ENCODE measurements around the gene UTP20.

Gene UTP20

GRCh38 chr12:101338087-101338486, 58.2 kb downstream of the UTP20 start:
- H3K9me3 ChIP-seq (ENCODE audit: control insufficient read depth, insufficient read depth, low read depth, low read length), result no peaks in the 10 kb centered on the region
- POLR2A ChIA-PET, result no interaction called here
- no peak overlapping the region for H3K4me3 ChIP-seq (ENCODE audit: low read depth, low read length)
- CTCF ChIA-PET, result interaction anchor here (1.0 kb wide), 1 partner anchor 15 kb away, joined by 3 read pairs; no protein-coding TSS in a partner anchor
- H3K36me3 ChIP-seq (ENCODE audit: control insufficient read depth in 2 of 2, insufficient read depth in 1 of 2, low read length in 2 of 2), result peaks cover 18 to 44% of the 10 kb centered on the region in 2 experiments
- no peaks in the 10 kb centered on the region for H3K4me1 ChIP-seq (ENCODE audit: control insufficient read depth, insufficient read depth, low read length)
- no peak overlapping the region for H3K27ac ChIP-seq (ENCODE audit: extremely low read depth, low read depth, low read length)
- TF ChIP-seq ZNF521 (tag by site-specific recombination; IDR thresholded peaks at IDR 0.05) (no peak), ZNF626 (tag by site-specific recombination; IDR thresholded peaks at IDR 0.05) (no peak), ZNF654 (tag by site-specific recombination; IDR thresholded peaks at IDR 0.05; ENCODE audit: low read depth) (no peak), ZNF138 (tag by site-specific recombination; IDR thresholded peaks at IDR 0.05; ENCODE audit: borderline replicate concordance) (no peak), ZNF449 (tag by site-specific recombination; IDR thresholded peaks at IDR 0.05) (no peak), ZNF610 (tag by site-specific recombination; IDR thresholded peaks at IDR 0.05; ENCODE audit: borderline replicate concordance) (no peak), SALL2 (tag by site-specific recombination; IDR thresholded peaks at IDR 0.05; ENCODE audit: borderline replicate concordance) (no peak), ZNF335 (tag by site-specific recombination; conservative IDR thresholded peaks at IDR 0.05) (no peak), ZNF623 (tag by site-specific recombination; IDR thresholded peaks at IDR 0.05) (no peak), ZNF391 (tag by site-specific recombination; IDR thresholded peaks at IDR 0.05; ENCODE audit: borderline replicate concordance, low read depth) (no peak), KLF9 (tag by site-specific recombination; IDR thresholded peaks at IDR 0.05; ENCODE audit: low read depth) (no peak), ZNF639 (tag by site-specific recombination; IDR thresholded peaks at IDR 0.05) (no peak)

- no peaks in the 10 kb centered on the region for H3K4me1 ChIP-seq (ENCODE audit: control insufficient read depth, insufficient read depth, low read length)
- no peak overlapping the region for H3K27ac ChIP-seq (ENCODE audit: extremely low read depth, low read depth, low read length)
- H3K36me3 ChIP-seq (ENCODE audit: control insufficient read depth in 2 of 2, insufficient read depth in 1 of 2, low read length in 2 of 2), result peaks cover 45 to 53% of the 10 kb centered on the region in 2 experiments
- no peaks in the 10 kb centered on the region for H3K9me3 ChIP-seq (ENCODE audit: control insufficient read depth, insufficient read depth, low read depth, low read length)
- CTCF ChIA-PET, result no interaction called here
- no peak overlapping the region for H3K4me3 ChIP-seq (ENCODE audit: low read depth, low read length)
- POLR2A ChIA-PET, result no interaction called here
- TF ChIP-seq ZNF544 (tag by site-specific recombination; IDR thresholded peaks at IDR 0.05), result no peak
- TF ChIP-seq ZSCAN5A (tag by site-specific recombination; IDR thresholded peaks at IDR 0.05), result no peak
- TF ChIP-seq ZNF514 (tag by site-specific recombination; IDR thresholded peaks at IDR 0.05), result no peak
- no peak for TF ChIP-seq ZNF114 (tag by site-specific recombination; IDR thresholded peaks at IDR 0.05)
- no peak for TF ChIP-seq ZSCAN30 (tag by site-specific recombination; IDR thresholded peaks at IDR 0.05)
- TF ChIP-seq TRIM28 (IDR thresholded peaks at IDR 0.05; ENCODE audit: borderline replicate concordance, low read length), result no peak
- TF ChIP-seq ZNF335 (tag by site-specific recombination; conservative IDR thresholded peaks at IDR 0.05), result no peak
- TF ChIP-seq ZNF664 (tag by site-specific recombination; IDR thresholded peaks at IDR 0.05), result no peak
- no peak for TF ChIP-seq ZNF10 (tag by site-specific recombination; IDR thresholded peaks at IDR 0.05)
- TF ChIP-seq ZNF639 (tag by site-specific recombination; IDR thresholded peaks at IDR 0.05), result no peak
- TF ChIP-seq ZNF580 (tag by site-specific recombination; IDR thresholded peaks at IDR 0.05), result no peak
- TF ChIP-seq ZNF610 (tag by site-specific recombination; IDR thresholded peaks at IDR 0.05; ENCODE audit: borderline replicate concordance), result no peak
- no peak for TF ChIP-seq ZNF248 (tag by site-specific recombination; IDR thresholded peaks at IDR 0.05)
- no peak for TF ChIP-seq ZBTB44 (tag by site-specific recombination; IDR thresholded peaks at IDR 0.05)
- TF ChIP-seq KLF16 (tag by site-specific recombination; IDR thresholded peaks at IDR 0.05), result no peak
- no peak for TF ChIP-seq ZNF677 (tag by site-specific recombination; IDR thresholded peaks at IDR 0.05)
These were observed 64.0 kb downstream of the UTP20 start for GRCh38 chr12:101343893-101344292.

All from HEK293 (cell line).